Tibial nerve (tissue), 4 donors: Measurements from ENCODE around the gene SAC3D1.

Experiments
- EP300 ChIP-seq, 2 donors: sonication (generic); formaldehyde crosslinking; IDR thresholded peaks; one replicate each; pipeline ENCODE4 v1.6.1; 2017; ENCODE audit warnings: antibody characterized with exemption in 2 of 2, mild to moderate bottlenecking in 1 of 2
- POLR2A ChIP-seq, 2 donors: fragments of 450-650 bp; IDR thresholded peaks; one replicate each; pipeline ENCODE4 v1.6.1; 2017; ENCODE audit warnings: antibody characterized with exemption in 2 of 2, mild to moderate bottlenecking in 2 of 2, moderate library complexity in 2 of 2
- TF ChIP-seq, protein P1 (sequence below), 5 experiments: fragments of 200-600 bp in 3 of 5; fragments of 450-650 bp in 2 of 5; sonication (generic) in 3 of 5; IDR thresholded peaks; one replicate each; pipeline ENCODE4 v1.5.1; 2016 to 2019; ENCODE audit warnings: antibody characterized with exemption in 5 of 5, mild to moderate bottlenecking in 3 of 5, moderate library complexity in 2 of 5

GRCh38 chr11:65034423-65034822 is 6.6 kb upstream of the SAC3D1 start:
- TF ChIP-seq POLR2A (IDR thresholded peaks at IDR 0.05) (no peak), EP300 (IDR thresholded peaks at IDR 0.05) (no peak)
- TF ChIP-seq, protein P1, sequence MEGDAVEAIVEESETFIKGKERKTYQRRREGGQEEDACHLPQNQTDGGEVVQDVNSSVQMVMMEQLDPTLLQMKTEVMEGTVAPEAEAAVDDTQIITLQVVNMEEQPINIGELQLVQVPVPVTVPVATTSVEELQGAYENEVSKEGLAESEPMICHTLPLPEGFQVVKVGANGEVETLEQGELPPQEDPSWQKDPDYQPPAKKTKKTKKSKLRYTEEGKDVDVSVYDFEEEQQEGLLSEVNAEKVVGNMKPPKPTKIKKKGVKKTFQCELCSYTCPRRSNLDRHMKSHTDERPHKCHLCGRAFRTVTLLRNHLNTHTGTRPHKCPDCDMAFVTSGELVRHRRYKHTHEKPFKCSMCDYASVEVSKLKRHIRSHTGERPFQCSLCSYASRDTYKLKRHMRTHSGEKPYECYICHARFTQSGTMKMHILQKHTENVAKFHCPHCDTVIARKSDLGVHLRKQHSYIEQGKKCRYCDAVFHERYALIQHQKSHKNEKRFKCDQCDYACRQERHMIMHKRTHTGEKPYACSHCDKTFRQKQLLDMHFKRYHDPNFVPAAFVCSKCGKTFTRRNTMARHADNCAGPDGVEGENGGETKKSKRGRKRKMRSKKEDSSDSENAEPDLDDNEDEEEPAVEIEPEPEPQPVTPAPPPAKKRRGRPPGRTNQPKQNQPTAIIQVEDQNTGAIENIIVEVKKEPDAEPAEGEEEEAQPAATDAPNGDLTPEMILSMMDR (IDR thresholded peaks at IDR 0.05): no peak
